Trophoblast cell (in vitro differentiated cells and primary cell): ENCODE measurements around the gene CASQ2.
A peak's percentile ranks its signal among the peaks of the same experiment; 100 is the strongest.

ENCODE experiments used
- DNase-seq, 2 donors: peaks; one replicate each; pipeline ENCODE4 v3.0.0-alpha.2; 2016
- H2AFZ ChIP-seq: 2 replicates; pipeline ENCODE4 v1.6.1; 2013; ENCODE audit warnings: low read length, moderate library complexity, mild to moderate bottlenecking; ENCODE audit not compliant: insufficient read depth, poor library complexity
- H2AK5ac ChIP-seq: 2 replicates; pipeline ENCODE4 v1.6.1; 2013; ENCODE audit warnings: mild to moderate bottlenecking, low read length
- H2BK120ac ChIP-seq: 2 replicates; pipeline ENCODE4 v1.6.1; 2013; ENCODE audit warnings: low read length, mild to moderate bottlenecking, moderate library complexity; ENCODE audit not compliant: insufficient read depth, poor library complexity
- H2BK12ac ChIP-seq: 2 replicates; pipeline ENCODE4 v1.6.1; 2013; ENCODE audit warnings: mild to moderate bottlenecking, low read length, moderate library complexity
- H2BK5ac ChIP-seq: 2 replicates; pipeline ENCODE4 v1.6.1; 2013; ENCODE audit warnings: low read length, low read depth, moderate library complexity, mild to moderate bottlenecking; ENCODE audit not compliant: poor library complexity
- H3K14ac ChIP-seq: 2 replicates; pipeline ENCODE4 v1.6.1; 2013; ENCODE audit warnings: mild to moderate bottlenecking, low read length
- H3K18ac ChIP-seq: 2 replicates; pipeline ENCODE4 v1.6.1; 2013; ENCODE audit warnings: mild to moderate bottlenecking, low read length
- H3K23ac ChIP-seq: 2 replicates; pipeline ENCODE4 v1.6.1; 2013; ENCODE audit warnings: low read length
- H3K27ac ChIP-seq: 2 replicates; pipeline ENCODE4 v1.5.1; 2013; ENCODE audit warnings: low read depth, mild to moderate bottlenecking, inconsistent platforms, low read length, moderate library complexity
- H3K27me3 ChIP-seq: 2 replicates; pipeline ENCODE4 v1.6.1; 2013; ENCODE audit warnings: inconsistent platforms, mild to moderate bottlenecking, low read length, moderate library complexity; ENCODE audit not compliant: insufficient read depth
- H3K36me3 ChIP-seq, 2 experiments: 1 replicate in 1 of 2; 2 replicates in 1 of 2; pipeline ENCODE4 v1.6.1; 2013; ENCODE audit warnings: low read length in 2 of 2, mild to moderate bottlenecking in 2 of 2, moderate library complexity in 1 of 2; ENCODE audit not compliant: insufficient read depth in 2 of 2, control insufficient read depth in 1 of 2
- H3K4ac ChIP-seq: 2 replicates; pipeline ENCODE4 v1.6.1; 2013; ENCODE audit warnings: low read depth, mild to moderate bottlenecking, low read length, moderate library complexity
- H3K4me1 ChIP-seq, 2 experiments: 1 replicate in 1 of 2; 2 replicates in 1 of 2; pipeline ENCODE4 v1.6.1; 2013; ENCODE audit warnings: low read length in 2 of 2, mild to moderate bottlenecking in 2 of 2, moderate library complexity in 1 of 2; ENCODE audit not compliant: insufficient read depth in 2 of 2, control insufficient read depth in 1 of 2
- H3K4me2 ChIP-seq: 2 replicates; pipeline ENCODE4 v1.6.1; 2013; ENCODE audit warnings: inconsistent platforms, mild to moderate bottlenecking, low read length, moderate library complexity
- H3K4me3 ChIP-seq: 2 replicates; pipeline ENCODE4 v1.5.1; 2013; ENCODE audit warnings: mild to moderate bottlenecking, low read depth, low read length, inconsistent platforms
- H3K79me1 ChIP-seq: one replicate; pipeline ENCODE4 v1.6.1; 2013; ENCODE audit warnings: low read length
- H3K79me2 ChIP-seq: 2 replicates; pipeline ENCODE4 v1.6.1; 2013; ENCODE audit warnings: low read length, mild to moderate bottlenecking; ENCODE audit not compliant: control insufficient read depth, insufficient read depth, poor library complexity
- H3K9ac ChIP-seq: 2 replicates; pipeline ENCODE4 v1.6.1; 2013; ENCODE audit warnings: mild to moderate bottlenecking, low read length
- H3K9me3 ChIP-seq: 2 replicates; pipeline ENCODE4 v1.6.1; 2013; ENCODE audit warnings: low read depth, mild to moderate bottlenecking, control low read depth, inconsistent platforms, low read length; ENCODE audit not compliant: insufficient read depth
- H4K12ac ChIP-seq: 2 replicates; pipeline ENCODE4 v1.6.1; 2013; ENCODE audit warnings: low read depth, mild to moderate bottlenecking, low read length, moderate library complexity
- H4K8ac ChIP-seq: 2 replicates; pipeline ENCODE4 v1.6.1; 2013; ENCODE audit warnings: low read depth, mild to moderate bottlenecking, low read length, moderate library complexity
- H4K91ac ChIP-seq: one replicate; pipeline ENCODE4 v1.6.1; 2013; ENCODE audit warnings: low read depth, mild to moderate bottlenecking, low read length, moderate library complexity
- WGBS: extraction: QIAGEN DNeasy Blood & Tissue Kit; methylation state at CpG from one replicate; pipeline ENCODE4 v1.1.7; 2013; ENCODE audit warnings: missing lambda C conversion rate; ENCODE audit not compliant: insufficient read length, insufficient coverage; ENCODE audit errors: extremely low coverage; 5-methylcytosine and 5-hydroxymethylcytosine counted together

The CASQ2 gene

DNA sequence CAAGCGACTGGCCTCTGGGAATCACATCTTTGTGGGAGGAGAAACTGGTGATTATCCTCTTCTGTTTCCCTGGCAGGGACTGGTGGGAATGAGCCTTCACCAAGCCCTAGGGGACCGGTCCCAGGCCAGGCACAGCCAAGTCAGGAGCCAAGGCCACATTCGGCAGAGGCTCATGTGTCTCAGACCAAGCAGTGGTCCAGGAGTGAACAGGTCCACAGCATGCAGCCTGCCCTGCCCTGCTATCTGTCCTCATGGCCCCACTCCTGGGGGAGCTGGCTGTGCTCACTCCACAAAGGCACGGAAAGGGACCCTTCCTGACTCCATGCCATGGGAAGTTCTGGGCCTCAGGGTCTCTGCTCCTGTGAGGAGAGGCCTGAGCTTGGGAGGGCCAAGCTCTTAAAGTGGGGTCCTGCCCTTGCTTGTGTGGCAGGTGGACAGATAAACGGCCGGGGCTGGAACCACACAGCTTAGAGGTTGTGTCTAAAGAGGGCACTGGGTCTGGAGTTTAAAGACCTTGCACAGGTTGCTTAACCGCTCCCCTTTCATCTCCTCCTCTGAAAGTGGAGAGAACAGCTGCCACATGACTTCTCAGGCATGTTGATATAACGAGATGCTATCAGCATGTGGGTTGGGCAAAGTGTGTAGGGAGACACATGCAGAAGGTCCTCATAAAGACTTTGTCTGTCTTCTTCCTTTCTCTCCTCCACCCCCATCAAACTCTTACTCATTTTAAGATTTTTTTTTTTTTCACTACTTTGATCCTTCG lies 57.5 kb downstream of the CASQ2 start:
- H3K14ac ChIP-seq, result peak overlapping the region; percentile 88
- H2BK12ac ChIP-seq, result peak overlapping the region; percentile 75
- no peak overlapping the region for H2AFZ ChIP-seq
- H3K9me3 ChIP-seq, result no peaks in the 10 kb centered on the region
- no CpG with 5 or more reads among the region's 9 CpGs for WGBS
- peak overlapping the region; percentile 65 for H2BK5ac ChIP-seq
- H3K4me2 ChIP-seq, result no peak overlapping the region
- peak overlapping the region; percentile 71 for H4K8ac ChIP-seq
- H4K91ac ChIP-seq, result peak overlapping the region; percentile 83
- peaks cover 6% of the 10 kb centered on the region for H3K79me2 ChIP-seq
- no peak overlapping the region for H3K23ac ChIP-seq
- H3K18ac ChIP-seq, result peak overlapping the region; percentile 90
- H3K4me3 ChIP-seq, result no peak overlapping the region
- H3K9ac ChIP-seq, result no peak overlapping the region
- peak overlapping the region; percentile 6 for H4K12ac ChIP-seq
- H3K4me1 ChIP-seq, result peaks cover 46% of the 10 kb centered on the region in 2 experiments
- peaks cover 53% of the 10 kb centered on the region for H3K79me1 ChIP-seq
- H3K36me3 ChIP-seq, result no peaks in the 10 kb centered on the region
- H3K4ac ChIP-seq, result peak overlapping the region; percentile 38
- peak overlapping the region; percentile 78 for H2BK120ac ChIP-seq
- peak; percentile 73 to 91 for DNase-seq
- H3K27ac ChIP-seq, result no peak overlapping the region
- H3K27me3 ChIP-seq, result no peaks in the 10 kb centered on the region
- H2AK5ac ChIP-seq, result peak overlapping the region; percentile 98

DNA sequence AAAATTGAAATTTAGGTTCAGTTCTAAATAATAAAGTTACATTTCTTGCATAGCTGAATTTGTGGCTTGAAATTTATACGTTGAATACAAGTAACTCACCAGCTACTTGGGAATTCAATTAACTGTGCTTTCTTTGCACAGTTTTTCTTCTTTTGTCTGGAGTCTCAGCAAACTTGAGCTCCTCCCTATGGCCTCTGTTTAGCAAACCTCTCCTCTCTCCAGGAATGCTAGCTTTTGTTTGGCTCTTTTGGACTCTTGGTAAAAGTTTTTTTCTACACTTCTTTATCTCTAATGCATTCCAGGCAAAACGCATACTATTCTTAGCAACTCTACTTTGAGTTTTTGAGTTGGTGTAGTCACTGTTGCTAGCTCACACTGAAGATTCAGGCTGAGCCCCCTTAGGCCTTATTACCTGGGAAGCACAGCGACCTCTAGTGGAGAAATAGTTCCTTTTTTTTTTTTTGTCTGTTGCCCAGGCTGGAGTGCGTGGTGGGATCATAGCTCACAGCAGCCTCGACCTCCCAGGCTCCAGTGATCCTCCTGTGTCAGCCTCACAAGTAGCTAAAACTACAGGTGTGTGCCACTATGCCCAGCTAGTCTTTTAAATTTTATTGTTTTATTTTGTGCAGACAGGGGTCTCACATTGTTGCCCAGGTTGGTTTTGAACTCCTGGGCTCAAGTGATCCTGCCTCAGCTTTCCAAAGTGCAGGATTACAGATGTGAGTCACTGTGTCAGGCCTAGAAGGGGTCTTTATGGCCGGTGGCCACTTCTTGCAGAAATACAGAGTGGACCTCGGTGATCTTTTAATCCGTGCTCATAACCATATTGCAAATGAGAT lies 61.7 kb downstream of the CASQ2 start:
- no CpG with 5 or more reads among the region's 8 CpGs for WGBS
- Histone ChIP-seq H2BK120ac (peak overlapping the region; percentile 94), H3K9me3 (no peaks in the 10 kb centered on the region)

DNA sequence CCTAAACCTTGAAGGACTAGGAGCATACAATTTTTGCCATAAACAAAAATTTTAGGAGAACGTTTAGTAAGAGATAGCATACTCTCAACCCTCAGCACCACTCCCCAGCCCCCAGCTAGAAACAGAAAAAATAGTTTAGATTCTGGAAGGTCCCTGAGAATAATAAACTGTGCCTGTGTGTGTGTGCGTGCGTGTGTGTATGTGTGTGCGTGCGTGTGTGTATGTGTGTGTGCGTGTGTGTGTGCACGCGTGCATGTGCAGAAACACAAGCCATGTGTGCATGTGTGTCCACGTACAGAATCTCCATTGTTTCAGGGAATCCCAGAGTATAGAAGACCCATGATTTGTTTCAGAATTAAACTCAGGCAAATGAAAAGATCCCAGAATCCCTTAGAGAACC lies 62.6 kb downstream of the CASQ2 start:
- H4K91ac ChIP-seq, result peak overlapping the region; percentile 85
- peak overlapping the region; percentile 71 for H3K18ac ChIP-seq
- WGBS, result no CpG with 5 or more reads among the region's 9 CpGs
- no peak overlapping the region for H3K4me3 ChIP-seq
- no peak overlapping the region for H3K9ac ChIP-seq
- no peak overlapping the region for H4K12ac ChIP-seq
- no peak overlapping the region for H2AFZ ChIP-seq
- H2AK5ac ChIP-seq, result peak overlapping the region; percentile 73
- DNase-seq, result peak in 1 of 2 donors; percentile 48
- peak overlapping the region; percentile 91 for H2BK5ac ChIP-seq
- no peak overlapping the region for H3K4me2 ChIP-seq
- peak overlapping the region; percentile 94 for H2BK120ac ChIP-seq
- no peaks in the 10 kb centered on the region for H3K27me3 ChIP-seq
- peaks cover 18 to 23% of the 10 kb centered on the region in 2 experiments for H3K4me1 ChIP-seq
- H3K4ac ChIP-seq, result no peak overlapping the region
- no peaks in the 10 kb centered on the region for H3K9me3 ChIP-seq
- peaks cover 2% of the 10 kb centered on the region for H3K79me2 ChIP-seq
- H3K14ac ChIP-seq, result peak overlapping the region; percentile 94
- H3K79me1 ChIP-seq, result peaks cover 21% of the 10 kb centered on the region
- peak overlapping the region; percentile 96 for H2BK12ac ChIP-seq
- H3K27ac ChIP-seq, result peak overlapping the region; percentile 75
- H4K8ac ChIP-seq, result peak overlapping the region; percentile 70
- H3K23ac ChIP-seq, result no peak overlapping the region
- peaks cover 7% of the 10 kb centered on the region in 2 experiments for H3K36me3 ChIP-seq

More for the DNA sequence above, 61.7 kb downstream of the CASQ2 start:
- Histone ChIP-seq H3K4me2 (no peak overlapping the region), H4K91ac (peak overlapping the region; percentile 85), H2AFZ (no peak overlapping the region), H3K27me3 (no peaks in the 10 kb centered on the region), H3K9ac (no peak overlapping the region), H3K27ac (peak overlapping the region; percentile 75), H3K4ac (no peak overlapping the region), H3K14ac (peak overlapping the region; percentile 79), H4K8ac (peak overlapping the region; percentile 71), H4K12ac (no peak overlapping the region), H3K4me3 (no peak overlapping the region), H2BK5ac (peak overlapping the region; percentile 91), H3K79me2 (peaks cover 3% of the 10 kb centered on the region), H3K36me3 (peaks cover 4 to 7% of the 10 kb centered on the region in 2 experiments), H3K18ac (peak overlapping the region; percentile 69), H3K4me1 (peaks cover 23 to 28% of the 10 kb centered on the region in 2 experiments), H3K23ac (no peak overlapping the region), H3K79me1 (peaks cover 24% of the 10 kb centered on the region), H2BK12ac (peak overlapping the region; percentile 96), H2AK5ac (peak overlapping the region; percentile 71)
- DNase-seq, result peak in 1 of 2 donors; percentile 81

DNA sequence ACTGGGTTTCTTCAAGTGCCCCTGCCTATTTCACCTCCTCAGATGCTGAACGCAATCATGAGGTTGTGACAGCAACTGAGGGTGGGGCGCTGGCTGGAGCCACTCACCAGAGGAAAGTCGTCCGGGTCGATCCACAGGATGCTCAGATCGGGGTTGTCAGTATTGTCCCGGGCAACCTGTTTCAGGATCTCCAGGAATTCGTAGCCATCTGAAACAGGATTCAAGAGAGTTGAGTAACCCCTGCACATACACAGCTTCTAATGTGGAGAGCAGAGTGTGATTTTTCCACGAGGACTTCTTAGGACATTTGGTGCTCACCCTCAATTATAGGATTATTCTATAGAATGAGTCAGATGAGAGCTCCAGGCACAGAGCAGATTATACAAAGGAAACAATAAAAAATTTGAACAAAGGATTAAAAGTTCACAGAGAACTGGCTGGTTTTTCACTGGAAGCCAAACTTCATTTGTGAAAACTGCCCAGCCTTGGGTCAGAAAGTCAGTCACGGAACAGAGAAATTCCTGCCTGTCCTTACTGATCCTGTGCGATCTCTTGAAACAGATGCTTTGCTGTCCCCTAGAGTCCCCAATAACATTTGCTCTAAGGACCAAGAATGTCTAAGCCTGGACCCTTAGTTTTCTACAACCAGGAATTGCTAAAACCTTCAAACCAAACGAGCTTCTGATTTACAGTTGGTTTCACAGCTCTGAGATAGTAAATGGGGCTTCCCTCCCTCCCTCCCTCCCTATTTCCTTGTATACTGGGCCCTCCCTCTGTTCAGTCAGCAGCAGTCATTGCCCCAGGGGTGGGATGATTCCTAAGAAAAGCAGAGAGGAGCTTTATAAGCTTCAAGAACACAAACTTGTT lies 63.2 kb downstream of the CASQ2 start:
- H2BK120ac ChIP-seq, result no peak overlapping the region
- no peak overlapping the region for H3K23ac ChIP-seq
- H3K14ac ChIP-seq, result peak overlapping the region; percentile 42
- H4K8ac ChIP-seq, result no peak overlapping the region
- DNase-seq, result peak; percentile 38 to 69
- no peak overlapping the region for H2AFZ ChIP-seq
- H4K91ac ChIP-seq, result no peak overlapping the region
- peak overlapping the region; percentile 52 for H2BK12ac ChIP-seq
- H2BK5ac ChIP-seq, result no peak overlapping the region
- H3K4ac ChIP-seq, result no peak overlapping the region
- H4K12ac ChIP-seq, result no peak overlapping the region
- no peak overlapping the region for H3K4me3 ChIP-seq
- H3K36me3 ChIP-seq, result peaks cover 7 to 12% of the 10 kb centered on the region in 2 experiments
- no CpG with 5 or more reads among the region's 12 CpGs for WGBS
- peaks cover 12 to 20% of the 10 kb centered on the region in 2 experiments for H3K4me1 ChIP-seq
- H3K18ac ChIP-seq, result no peak overlapping the region
- peaks cover 15% of the 10 kb centered on the region for H3K79me1 ChIP-seq
- H3K27me3 ChIP-seq, result no peaks in the 10 kb centered on the region
- no peak overlapping the region for H3K9ac ChIP-seq
- H3K27ac ChIP-seq, result peak overlapping the region; percentile 75
- H3K9me3 ChIP-seq, result no peaks in the 10 kb centered on the region
- no peaks in the 10 kb centered on the region for H3K79me2 ChIP-seq
- peak overlapping the region; percentile 2 for H2AK5ac ChIP-seq
- no peak overlapping the region for H3K4me2 ChIP-seq
